ENCODE data around the gene KIAA0753. TPM values are rescaled to one million over a fixed set of nuclear protein-coding genes. Genes with fewer than 3 reads are reported as not detected.

The KIAA0753 gene
- total RNA-seq, 1 donor from 2014 or later = 4.5 TPM

DNA sequence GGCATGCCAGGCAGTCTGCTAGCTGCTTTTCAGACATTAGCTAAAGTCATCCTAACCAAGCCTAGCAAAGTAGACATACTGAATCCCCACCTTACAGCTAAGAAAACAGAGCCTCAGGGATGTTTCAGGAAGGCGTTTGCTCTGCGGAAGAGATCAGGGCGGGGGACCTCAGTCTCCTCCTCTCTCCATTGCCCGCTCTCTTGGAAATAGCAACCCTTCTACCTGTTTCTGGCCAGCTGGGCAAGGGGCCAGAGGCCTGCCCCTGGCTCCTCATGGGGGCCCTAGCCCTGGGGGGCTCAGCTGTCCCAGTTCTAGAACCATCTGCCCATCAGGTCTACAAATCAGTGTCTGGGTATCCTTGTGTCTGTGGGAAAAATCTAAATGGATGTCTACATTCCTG is 98.6 kb downstream of the KIAA0753 start:
- DNase-seq = no peak
- no peak for ATAC-seq

GRCh38 chr17:6539871-6540270 is 100.6 kb downstream of the KIAA0753 start:
- intact Hi-C loops (cut with micrococcal nuclease) = no loop called here
- ATAC-seq = no peak
- DNase-seq = no peak

More for the DNA sequence above, 98.6 kb downstream of the KIAA0753 start:
- intact Hi-C loops (cut with micrococcal nuclease) = no loop called here

DNA sequence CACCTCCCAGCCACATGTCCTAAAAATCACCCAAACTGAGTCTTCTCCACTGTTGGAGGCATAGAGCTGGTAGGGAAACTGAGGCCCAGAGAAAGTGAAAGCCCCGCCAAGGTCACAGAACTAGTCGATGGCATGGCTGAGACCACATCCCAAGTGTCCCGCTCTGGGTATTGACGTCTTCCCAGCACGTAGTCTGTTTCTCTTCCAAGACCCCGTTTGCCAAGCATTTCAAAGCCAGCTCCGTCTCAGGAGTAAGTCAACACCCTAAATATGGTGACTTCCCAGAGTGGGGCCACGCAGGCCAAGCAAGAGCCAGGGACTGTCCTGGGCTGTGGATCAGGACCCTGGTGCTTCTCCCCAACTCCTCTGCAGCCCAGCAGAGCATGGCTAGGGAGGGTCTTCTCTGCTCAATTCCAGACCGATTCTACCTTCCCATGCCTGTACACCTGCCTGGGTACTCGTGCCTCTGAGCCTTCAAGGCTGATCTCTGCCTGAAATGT is 103.9 kb downstream of the KIAA0753 start:
- ATAC-seq = no peak
- intact Hi-C loops (cut with micrococcal nuclease) = no loop called here
- DNase-seq = no peak

- DNase-seq (no peak), ATAC-seq (no peak)
- intact Hi-C loops (cut with micrococcal nuclease) = no loop called here
These were observed 104.5 kb downstream of the KIAA0753 start for GRCh38 chr17:6536053-6536452.

- DNase-seq = no peak
- ATAC-seq = no peak
- intact Hi-C loops (cut with micrococcal nuclease) = no loop called here
These were observed 105.5 kb downstream of the KIAA0753 start for GRCh38 chr17:6534846-6535514.

DNA sequence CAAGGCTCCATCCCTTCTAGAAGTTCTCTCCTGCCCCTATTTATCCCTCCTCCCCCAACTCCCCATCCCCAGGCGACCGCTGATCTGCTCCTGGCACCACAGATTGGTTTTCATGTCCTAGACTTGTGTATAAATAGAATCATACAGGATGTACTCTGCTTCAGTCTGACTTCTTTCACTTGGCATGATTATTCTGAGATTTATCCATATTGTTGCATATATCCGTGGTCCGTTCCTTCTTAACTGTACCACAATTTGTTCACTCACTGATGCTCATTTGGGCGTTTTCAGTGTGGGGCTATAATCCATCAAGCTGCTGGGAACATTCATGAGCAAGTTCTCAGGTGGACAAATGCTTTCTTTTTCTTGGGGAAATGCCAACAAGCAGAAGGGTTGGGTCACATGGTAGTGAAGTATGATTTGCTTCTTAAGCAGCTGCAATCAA is 108.0 kb downstream of the KIAA0753 start:
- intact Hi-C loops (cut with micrococcal nuclease) = no loop called here
- peak; percentile 51 for ATAC-seq

DNA sequence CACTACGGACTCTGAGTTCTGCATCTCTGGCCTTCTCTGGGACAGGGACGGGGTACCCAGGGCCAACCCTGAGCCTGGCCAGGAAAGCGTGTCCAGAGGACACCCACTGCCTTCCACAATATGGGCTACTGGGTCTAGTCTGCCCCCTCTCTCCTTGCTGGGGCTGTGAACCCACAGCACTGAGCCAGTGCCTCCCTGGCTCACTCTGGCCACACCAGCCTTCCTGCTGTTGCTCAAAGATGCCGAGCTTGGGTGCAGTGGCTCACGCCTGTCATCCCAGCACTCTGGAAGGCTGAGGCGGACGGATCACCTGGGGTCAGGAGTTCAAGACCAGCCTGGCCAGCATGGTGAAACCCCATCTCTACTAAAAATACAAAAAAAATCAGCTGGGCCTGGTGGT is 108.9 kb downstream of the KIAA0753 start:
- DNase-seq (no peak), ATAC-seq (no peak)
- intact Hi-C loops (cut with micrococcal nuclease) = no loop called here

More for the DNA sequence above, 108.0 kb downstream of the KIAA0753 start:
- DNase-seq = no peak

GRCh38 chr17:6530324-6530920 is 110.1 kb downstream of the KIAA0753 start:
- ATAC-seq (no peak), DNase-seq (no peak)
- intact Hi-C loops (cut with micrococcal nuclease) = no loop called here

DNA sequence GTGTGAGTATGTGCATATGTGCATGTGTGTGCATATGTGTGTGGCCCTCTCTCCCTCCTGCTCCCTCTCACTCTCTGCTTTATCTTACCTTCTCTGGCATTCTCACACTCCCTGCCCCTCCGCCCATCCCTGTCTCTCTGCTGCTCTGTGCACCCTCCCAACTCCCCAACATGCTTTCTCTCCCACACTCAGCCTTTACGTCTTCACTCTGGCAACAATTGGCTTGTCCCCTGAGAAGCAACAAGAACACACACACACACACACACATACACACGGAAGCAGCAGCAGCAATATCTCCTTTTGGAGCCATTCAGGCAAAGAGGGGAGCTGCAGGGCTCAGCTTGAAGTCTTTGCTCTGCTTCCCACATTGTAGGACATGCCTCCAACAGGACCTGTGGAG is 112.0 kb downstream of the KIAA0753 start:
- no peak for ATAC-seq
- intact Hi-C loops (cut with micrococcal nuclease) = no loop called here
- no peak for DNase-seq

Small RNA genes lying within 50 kb of the gene (microRNA-seq; reads per million reads assigned to microRNA genes)
- gene MIR4520-1 (ENCODE audit: borderline number of aligned reads) (not detected), gene MIR4520-2 (ENCODE audit: borderline number of aligned reads) (not detected)

Other genes starting within 250 kb of the KIAA0753 start
- not detected for gene AIPL1, start 205.6 kb downstream of the KIAA0753 start, total RNA-seq
- not detected for gene PIMREG, start 196.3 kb downstream of the KIAA0753 start, total RNA-seq
- gene PITPNM3, start 84.2 kb downstream of the KIAA0753 start, total RNA-seq = 0.59 TPM
- 47.2 TPM for gene TXNDC17, start 349 bp upstream of the KIAA0753 start, total RNA-seq
- 14.3 TPM for gene MED31, start 10.9 kb upstream of the KIAA0753 start, total RNA-seq
- 0.47 TPM for gene C17orf100, start 11.1 kb upstream of the KIAA0753 start, total RNA-seq
- not detected for gene SLC13A5, start 72.7 kb upstream of the KIAA0753 start, total RNA-seq
- 18.7 TPM for gene XAF1, start 115.3 kb upstream of the KIAA0753 start, total RNA-seq
- gene FBXO39, start 135.5 kb upstream of the KIAA0753 start, total RNA-seq = not detected
- not detected for gene TEKT1, start 191.0 kb upstream of the KIAA0753 start, total RNA-seq